Measurements from ENCODE around the gene HS2ST1. TPM values are rescaled to one million over a fixed set of nuclear protein-coding genes. Genes with fewer than 3 reads are reported as not detected.

HS2ST1 gene
- total and polyA plus RNA-seq, 4 donors = 5.4 to 11.8 (median 8.2) TPM

DNA sequence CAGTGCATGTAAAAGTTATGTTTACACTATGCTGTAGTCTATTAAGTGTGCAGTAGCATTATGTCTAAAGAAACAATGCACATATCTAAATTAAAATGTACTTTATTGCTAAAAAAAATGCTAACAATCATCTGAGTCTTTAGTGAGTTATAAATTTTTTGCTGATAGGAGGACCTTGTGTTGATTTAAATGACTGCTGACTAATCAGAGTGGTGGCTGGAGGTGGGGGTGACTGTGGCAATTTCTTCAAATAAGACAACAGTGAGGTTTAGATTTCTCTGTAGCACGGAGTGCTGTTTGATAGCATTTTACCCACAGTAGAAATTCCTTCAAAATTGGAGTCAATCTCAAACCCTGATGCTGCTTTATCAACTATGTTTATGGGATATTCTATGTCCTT is 37.0 kb downstream of the HS2ST1 start (continued):
- no peak for TF ChIP-seq FOXA2 (IDR thresholded peaks at IDR 0.05)
- TF ChIP-seq, protein P1, sequence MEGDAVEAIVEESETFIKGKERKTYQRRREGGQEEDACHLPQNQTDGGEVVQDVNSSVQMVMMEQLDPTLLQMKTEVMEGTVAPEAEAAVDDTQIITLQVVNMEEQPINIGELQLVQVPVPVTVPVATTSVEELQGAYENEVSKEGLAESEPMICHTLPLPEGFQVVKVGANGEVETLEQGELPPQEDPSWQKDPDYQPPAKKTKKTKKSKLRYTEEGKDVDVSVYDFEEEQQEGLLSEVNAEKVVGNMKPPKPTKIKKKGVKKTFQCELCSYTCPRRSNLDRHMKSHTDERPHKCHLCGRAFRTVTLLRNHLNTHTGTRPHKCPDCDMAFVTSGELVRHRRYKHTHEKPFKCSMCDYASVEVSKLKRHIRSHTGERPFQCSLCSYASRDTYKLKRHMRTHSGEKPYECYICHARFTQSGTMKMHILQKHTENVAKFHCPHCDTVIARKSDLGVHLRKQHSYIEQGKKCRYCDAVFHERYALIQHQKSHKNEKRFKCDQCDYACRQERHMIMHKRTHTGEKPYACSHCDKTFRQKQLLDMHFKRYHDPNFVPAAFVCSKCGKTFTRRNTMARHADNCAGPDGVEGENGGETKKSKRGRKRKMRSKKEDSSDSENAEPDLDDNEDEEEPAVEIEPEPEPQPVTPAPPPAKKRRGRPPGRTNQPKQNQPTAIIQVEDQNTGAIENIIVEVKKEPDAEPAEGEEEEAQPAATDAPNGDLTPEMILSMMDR (IDR thresholded peaks at IDR 0.05; ENCODE audit: low read depth, low read length, missing input control) = no peak
- TF ChIP-seq TAF1 (conservative IDR thresholded peaks at IDR 0.05) = no peak
- no peak for TF ChIP-seq RAD21 (IDR thresholded peaks at IDR 0.05)
- no peak for TF ChIP-seq RXRA (IDR thresholded peaks at IDR 0.05)
- no peak for TF ChIP-seq FOXA1 (IDR thresholded peaks at IDR 0.05)
- no peak for TF ChIP-seq HNF4G (IDR thresholded peaks at IDR 0.05)

DNA sequence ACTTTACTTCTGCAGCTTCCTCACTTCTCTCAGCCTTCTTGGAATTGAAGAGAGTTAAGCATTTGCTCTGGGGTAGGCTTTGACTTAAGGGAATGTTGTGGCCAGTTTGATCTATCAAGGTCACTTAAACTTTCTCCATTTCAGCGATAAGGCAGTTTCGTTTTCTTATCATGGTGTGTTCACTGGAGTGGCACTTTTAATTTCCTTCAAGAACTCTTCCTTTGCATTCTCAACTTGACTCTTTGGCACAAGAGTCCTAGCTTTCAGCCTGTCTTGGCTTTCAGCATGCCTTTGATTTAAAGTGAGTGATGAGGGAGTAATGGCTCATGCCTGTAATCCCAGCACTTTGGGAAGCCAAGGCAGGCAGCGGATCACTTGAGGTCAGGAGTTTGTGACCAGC is 38.7 kb downstream of the HS2ST1 start:
- H3K27ac ChIP-seq (ENCODE audit: low read depth in 1 of 2, low read length in 2 of 2) = no peak overlapping the region
- TF ChIP-seq SP1 (IDR thresholded peaks at IDR 0.05) (no peak), HNF4G (IDR thresholded peaks at IDR 0.05) (no peak), GABPA (IDR thresholded peaks at IDR 0.05 in 1 of 2, conservative IDR thresholded peaks at IDR 0.05 in 1 of 2) (no peak), EGR1 (IDR thresholded peaks at IDR 0.05; ENCODE audit: low read depth in 2 of 2) (no peak)
- TF ChIP-seq, protein P2, sequence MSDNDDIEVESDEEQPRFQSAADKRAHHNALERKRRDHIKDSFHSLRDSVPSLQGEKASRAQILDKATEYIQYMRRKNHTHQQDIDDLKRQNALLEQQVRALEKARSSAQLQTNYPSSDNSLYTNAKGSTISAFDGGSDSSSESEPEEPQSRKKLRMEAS (IDR thresholded peaks at IDR 0.05) = no peak
- TF ChIP-seq, protein P3, sequence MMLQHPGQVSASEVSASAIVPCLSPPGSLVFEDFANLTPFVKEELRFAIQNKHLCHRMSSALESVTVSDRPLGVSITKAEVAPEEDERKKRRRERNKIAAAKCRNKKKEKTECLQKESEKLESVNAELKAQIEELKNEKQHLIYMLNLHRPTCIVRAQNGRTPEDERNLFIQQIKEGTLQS (IDR thresholded peaks at IDR 0.05) = no peak

DNA sequence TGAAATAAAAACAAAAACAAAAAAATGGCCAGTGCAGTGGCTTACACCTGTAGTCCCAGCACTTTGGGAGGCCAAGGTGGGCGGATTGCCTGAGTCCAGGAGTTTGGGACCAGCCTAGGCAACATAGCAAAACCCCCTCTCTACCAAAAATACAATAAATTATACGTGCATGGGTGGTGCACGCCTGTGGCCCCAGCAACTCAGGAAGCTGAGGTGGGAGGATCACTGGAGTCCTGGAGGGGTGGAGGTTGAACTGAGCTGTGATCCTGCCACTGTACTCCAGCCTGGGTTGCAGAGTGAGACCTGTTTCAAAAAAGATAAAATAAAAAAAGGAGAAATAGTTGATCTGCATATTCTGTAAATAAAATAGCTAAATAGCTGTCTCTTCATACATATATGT is 41.2 kb downstream of the HS2ST1 start:
- H3K4me1 ChIP-seq (ENCODE audit: control insufficient read depth in 4 of 4, insufficient read depth in 4 of 4, low read length in 3 of 4) = peaks cover 2 to 6% (median 4%) of the 10 kb centered on the region in 4 donors
- H3K36me3 ChIP-seq (ENCODE audit: control insufficient read depth in 4 of 4, insufficient read depth in 3 of 4, low read depth in 1 of 4, low read length in 3 of 4) = no peaks in the 10 kb centered on the region
- no peaks in the 10 kb centered on the region for H3K9me3 ChIP-seq (ENCODE audit: control insufficient read depth in 4 of 4, low read length in 3 of 4)
- no peaks in the 10 kb centered on the region for H3K27me3 ChIP-seq (ENCODE audit: control insufficient read depth in 4 of 4, insufficient read depth in 4 of 4, low read length in 3 of 4)
- DNase-seq (ENCODE audit: low spot score) = no peak
- WGBS = 94% methylated on average over 3 of the region's 3 CpGs
- no peak overlapping the region for H3K9ac ChIP-seq (ENCODE audit: low read depth in 1 of 2, low read length in 2 of 2)
- no peak overlapping the region for H3K4me3 ChIP-seq (ENCODE audit: low read depth in 1 of 3, low read length in 3 of 3)
- TF ChIP-seq RXRA (IDR thresholded peaks at IDR 0.05) (no peak), HNF4G (IDR thresholded peaks at IDR 0.05) (no peak), FOXA1 (IDR thresholded peaks at IDR 0.05) (no peak), NR2F2 (IDR thresholded peaks at IDR 0.05) (no peak), YY1 (IDR thresholded peaks at IDR 0.05) (no peak), TAF1 (conservative IDR thresholded peaks at IDR 0.05) (no peak), GABPA (IDR thresholded peaks at IDR 0.05 in 1 of 2, conservative IDR thresholded peaks at IDR 0.05 in 1 of 2) (no peak), RAD21 (IDR thresholded peaks at IDR 0.05) (no peak), HNF4A (conservative IDR thresholded peaks at IDR 0.05) (no peak), SP1 (IDR thresholded peaks at IDR 0.05) (no peak), EGR1 (IDR thresholded peaks at IDR 0.05; ENCODE audit: low read depth in 2 of 2) (no peak), JUND (IDR thresholded peaks at IDR 0.05) (no peak), FOXA2 (IDR thresholded peaks at IDR 0.05) (no peak)
- TF ChIP-seq, protein P3 (IDR thresholded peaks at IDR 0.05) = no peak
- TF ChIP-seq, protein P4, sequence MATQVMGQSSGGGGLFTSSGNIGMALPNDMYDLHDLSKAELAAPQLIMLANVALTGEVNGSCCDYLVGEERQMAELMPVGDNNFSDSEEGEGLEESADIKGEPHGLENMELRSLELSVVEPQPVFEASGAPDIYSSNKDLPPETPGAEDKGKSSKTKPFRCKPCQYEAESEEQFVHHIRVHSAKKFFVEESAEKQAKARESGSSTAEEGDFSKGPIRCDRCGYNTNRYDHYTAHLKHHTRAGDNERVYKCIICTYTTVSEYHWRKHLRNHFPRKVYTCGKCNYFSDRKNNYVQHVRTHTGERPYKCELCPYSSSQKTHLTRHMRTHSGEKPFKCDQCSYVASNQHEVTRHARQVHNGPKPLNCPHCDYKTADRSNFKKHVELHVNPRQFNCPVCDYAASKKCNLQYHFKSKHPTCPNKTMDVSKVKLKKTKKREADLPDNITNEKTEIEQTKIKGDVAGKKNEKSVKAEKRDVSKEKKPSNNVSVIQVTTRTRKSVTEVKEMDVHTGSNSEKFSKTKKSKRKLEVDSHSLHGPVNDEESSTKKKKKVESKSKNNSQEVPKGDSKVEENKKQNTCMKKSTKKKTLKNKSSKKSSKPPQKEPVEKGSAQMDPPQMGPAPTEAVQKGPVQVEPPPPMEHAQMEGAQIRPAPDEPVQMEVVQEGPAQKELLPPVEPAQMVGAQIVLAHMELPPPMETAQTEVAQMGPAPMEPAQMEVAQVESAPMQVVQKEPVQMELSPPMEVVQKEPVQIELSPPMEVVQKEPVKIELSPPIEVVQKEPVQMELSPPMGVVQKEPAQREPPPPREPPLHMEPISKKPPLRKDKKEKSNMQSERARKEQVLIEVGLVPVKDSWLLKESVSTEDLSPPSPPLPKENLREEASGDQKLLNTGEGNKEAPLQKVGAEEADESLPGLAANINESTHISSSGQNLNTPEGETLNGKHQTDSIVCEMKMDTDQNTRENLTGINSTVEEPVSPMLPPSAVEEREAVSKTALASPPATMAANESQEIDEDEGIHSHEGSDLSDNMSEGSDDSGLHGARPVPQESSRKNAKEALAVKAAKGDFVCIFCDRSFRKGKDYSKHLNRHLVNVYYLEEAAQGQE (IDR thresholded peaks at IDR 0.05) = no peak
- TF ChIP-seq, protein P5, sequence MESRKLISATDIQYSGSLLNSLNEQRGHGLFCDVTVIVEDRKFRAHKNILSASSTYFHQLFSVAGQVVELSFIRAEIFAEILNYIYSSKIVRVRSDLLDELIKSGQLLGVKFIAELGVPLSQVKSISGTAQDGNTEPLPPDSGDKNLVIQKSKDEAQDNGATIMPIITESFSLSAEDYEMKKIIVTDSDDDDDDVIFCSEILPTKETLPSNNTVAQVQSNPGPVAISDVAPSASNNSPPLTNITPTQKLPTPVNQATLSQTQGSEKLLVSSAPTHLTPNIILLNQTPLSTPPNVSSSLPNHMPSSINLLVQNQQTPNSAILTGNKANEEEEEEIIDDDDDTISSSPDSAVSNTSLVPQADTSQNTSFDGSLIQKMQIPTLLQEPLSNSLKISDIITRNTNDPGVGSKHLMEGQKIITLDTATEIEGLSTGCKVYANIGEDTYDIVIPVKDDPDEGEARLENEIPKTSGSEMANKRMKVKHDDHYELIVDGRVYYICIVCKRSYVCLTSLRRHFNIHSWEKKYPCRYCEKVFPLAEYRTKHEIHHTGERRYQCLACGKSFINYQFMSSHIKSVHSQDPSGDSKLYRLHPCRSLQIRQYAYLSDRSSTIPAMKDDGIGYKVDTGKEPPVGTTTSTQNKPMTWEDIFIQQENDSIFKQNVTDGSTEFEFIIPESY (IDR thresholded peaks at IDR 0.05) = no peak
- TF ChIP-seq, protein P1 (IDR thresholded peaks at IDR 0.05; ENCODE audit: low read depth, low read length, missing input control) = no peak
- TF ChIP-seq, protein P2 (IDR thresholded peaks at IDR 0.05) = no peak
- no peak overlapping the region for H3K27ac ChIP-seq (ENCODE audit: low read depth in 1 of 2, low read length in 2 of 2)

More for the DNA sequence above, 38.7 kb downstream of the HS2ST1 start:
- Histone ChIP-seq H3K27me3 (ENCODE audit: control insufficient read depth in 4 of 4, insufficient read depth in 4 of 4, low read length in 3 of 4) (no peaks in the 10 kb centered on the region), H3K4me3 (ENCODE audit: low read depth in 1 of 3, low read length in 3 of 3) (no peak overlapping the region), H3K36me3 (ENCODE audit: control insufficient read depth in 4 of 4, insufficient read depth in 3 of 4, low read depth in 1 of 4, low read length in 3 of 4) (no peaks in the 10 kb centered on the region), H3K9me3 (ENCODE audit: control insufficient read depth in 4 of 4, low read length in 3 of 4) (no peaks in the 10 kb centered on the region), H3K4me1 (ENCODE audit: control insufficient read depth in 4 of 4, insufficient read depth in 4 of 4, low read length in 3 of 4) (peaks cover 2 to 6% (median 3%) of the 10 kb centered on the region in 4 donors), H3K9ac (ENCODE audit: low read depth in 1 of 2, low read length in 2 of 2) (no peak overlapping the region)
- DNase-seq (ENCODE audit: low spot score) = no peak
- 87% methylated on average over 3 of the region's 3 CpGs for WGBS

Data from liver (tissue), 9 donors.